Measurements from ENCODE around the gene TXNRD3.

- TF ChIP-seq ELF1 (IDR thresholded peaks at IDR 0.05) (no peak), TEAD4 (IDR thresholded peaks at IDR 0.05; ENCODE audit: borderline replicate concordance, insufficient read depth) (no peak)
These were observed 27.1 kb upstream of the TXNRD3 start for GRCh38 chr3:126682009-126682408.
